MV-4-11 (cell line): ENCODE data around the gene NR1I2.
A peak's percentile ranks its signal among the peaks of the same experiment; 100 is the strongest.

Source experiments
- DNase-seq: peaks from one replicate; lab custom pipeline; 2025; lab: John Stamatoyannopoulos, UW

NR1I2 gene

GRCh38 chr3:119819806-119820205, 37.9 kb downstream of the NR1I2 start:
- DNase-seq: no peak

DNA sequence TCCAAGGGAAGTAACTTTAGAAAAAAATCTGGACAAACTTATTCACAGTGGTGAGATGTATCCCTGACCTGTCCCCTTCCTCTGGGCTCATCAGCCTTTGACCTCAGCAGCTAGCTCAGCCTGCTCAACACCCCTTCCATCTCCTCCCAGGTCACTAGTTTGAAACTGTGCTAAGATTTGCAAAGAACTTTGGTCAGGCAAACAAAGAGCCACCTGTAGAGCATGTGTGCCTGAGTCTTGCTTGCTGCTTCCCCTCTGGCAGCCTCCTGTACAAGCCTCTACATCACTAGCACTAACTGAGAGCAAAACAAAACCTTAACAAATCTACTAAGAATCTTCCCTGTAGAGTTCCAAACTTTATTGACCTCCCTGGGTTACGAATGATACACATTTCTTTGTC, 43.9 kb downstream of the NR1I2 start:
- DNase-seq: no peak

- no peak for DNase-seq
Observed at GRCh38 chr3:119826711-119827608, 45.1 kb downstream of the NR1I2 start.

DNA sequence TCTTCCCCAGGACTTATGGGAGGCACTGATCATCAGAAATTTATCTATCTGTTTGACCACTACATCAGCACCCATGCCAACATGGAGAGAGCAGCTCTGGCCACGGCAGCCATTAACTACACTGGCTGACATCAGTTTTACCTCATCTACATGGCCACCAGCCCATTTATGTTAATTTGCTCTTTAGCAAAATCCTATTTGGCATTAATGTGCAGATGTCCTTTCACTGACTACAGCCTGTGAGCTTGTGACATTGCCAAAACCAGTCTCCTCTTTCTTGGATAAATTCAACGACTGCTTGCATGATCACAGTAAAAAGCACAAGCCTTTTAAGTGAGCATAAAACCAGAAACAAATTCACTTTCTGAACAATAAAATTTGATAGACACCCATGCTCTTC, 47.5 kb downstream of the NR1I2 start:
- no peak for DNase-seq

DNA sequence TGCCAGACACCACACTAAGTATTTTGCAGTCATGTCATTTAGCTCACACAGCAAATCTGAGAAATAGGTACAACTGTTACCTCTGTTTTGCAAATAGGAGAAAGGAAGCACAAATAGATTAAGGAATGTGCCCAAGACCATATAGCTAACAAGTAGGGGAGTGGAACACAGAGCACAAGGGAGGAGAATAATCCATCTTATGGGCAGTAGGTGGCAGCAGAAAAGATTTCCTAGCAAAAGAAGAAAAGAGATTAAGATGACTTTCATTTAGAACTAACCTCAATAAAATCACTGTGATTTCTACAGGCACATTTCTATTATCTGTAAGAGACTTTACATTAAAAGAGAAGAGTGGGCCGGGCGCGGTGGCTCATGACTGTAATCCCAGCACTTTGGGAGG, 49.1 kb downstream of the NR1I2 start:
- DNase-seq: no peak

DNA sequence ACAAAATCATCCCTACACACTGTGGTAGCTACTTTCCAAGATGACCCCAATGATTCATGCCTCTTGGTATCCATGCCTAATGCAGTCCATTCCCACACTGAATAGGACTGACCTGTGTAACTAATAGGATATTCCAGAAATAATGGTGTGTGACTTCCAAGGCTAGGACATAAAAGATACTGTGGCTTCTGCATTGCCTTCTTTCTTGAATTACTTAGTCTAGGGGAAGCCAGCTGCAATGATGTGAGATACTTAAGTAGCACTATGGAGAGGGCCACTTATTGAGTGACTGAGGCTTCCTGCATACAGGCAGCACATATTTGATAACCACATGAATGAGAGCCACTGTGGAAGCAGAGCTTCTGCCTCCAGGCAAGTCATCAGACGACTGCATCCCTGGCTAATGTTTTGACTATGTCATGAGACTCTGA, 50.1 kb downstream of the NR1I2 start:
- DNase-seq: no peak

DNA sequence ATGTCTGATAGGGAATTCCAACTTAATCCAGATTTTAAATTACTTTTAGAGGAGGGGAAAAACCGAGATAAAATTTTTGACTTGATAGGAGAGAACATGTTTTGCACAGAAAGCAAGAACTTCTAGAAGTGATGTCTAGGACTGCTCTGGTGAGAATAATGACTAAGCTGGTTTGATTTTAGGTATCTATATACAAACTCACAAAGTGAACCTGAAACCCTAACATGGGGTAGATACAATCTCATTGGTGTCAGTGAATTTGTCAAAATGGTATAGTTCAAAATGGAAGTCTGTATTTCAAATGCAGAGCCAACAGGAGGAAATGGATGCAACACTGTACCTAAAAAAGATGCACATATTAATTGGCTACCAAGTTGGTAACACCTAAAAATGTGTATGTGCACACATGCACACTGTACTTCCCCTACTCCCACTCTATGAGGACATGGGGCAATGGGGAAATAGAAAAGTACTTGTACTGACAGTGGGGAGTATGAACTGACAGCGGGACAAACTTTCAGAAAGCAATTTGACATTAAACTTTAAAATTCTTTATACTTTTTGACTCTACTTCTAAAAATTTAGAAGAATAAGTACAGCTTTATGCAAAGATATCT, 53.0 kb downstream of the NR1I2 start:
- DNase-seq: peak; percentile 31

DNA sequence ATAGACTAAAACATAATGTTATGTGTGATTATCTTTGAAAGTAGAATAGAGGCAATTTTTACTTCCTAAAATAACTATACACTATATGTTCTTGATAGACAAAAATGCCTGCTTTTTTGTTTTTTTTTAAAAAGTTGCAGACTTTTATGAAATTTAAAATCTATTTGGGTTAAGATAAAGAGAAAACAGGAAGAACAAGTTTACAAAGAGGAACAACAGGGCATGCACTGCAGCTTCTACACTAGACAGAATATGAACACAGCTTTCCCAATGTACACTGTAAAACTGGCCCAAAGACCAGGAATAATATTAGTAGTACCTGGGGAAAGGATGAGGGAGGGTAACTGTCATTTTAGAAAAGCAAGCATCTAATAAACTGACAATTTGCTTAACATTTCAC, 53.7 kb downstream of the NR1I2 start:
- DNase-seq: peak; percentile 7

- no peak for DNase-seq
Observed at GRCh38 chr3:119841808-119842471, 60.0 kb downstream of the NR1I2 start.

- no peak for DNase-seq
Observed at GRCh38 chr3:119849126-119849525, 67.2 kb downstream of the NR1I2 start.

DNA sequence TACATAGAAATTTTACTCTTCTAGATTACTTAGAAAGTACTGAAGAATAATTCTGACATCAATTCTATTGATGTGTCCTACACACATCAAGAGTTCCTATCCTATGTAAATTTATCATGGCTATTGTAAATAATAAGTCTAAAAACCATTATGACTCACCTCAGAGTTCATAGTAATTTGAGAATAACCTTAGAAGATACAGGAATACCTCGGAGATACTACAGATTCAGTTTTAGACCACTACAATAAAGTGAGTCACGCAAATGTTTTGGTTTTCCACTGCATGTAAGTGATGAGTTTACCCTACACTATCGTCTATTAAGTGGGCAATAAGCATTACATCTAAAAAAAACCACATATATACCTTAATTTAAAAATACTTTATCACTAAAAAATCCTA, 74.8 kb downstream of the NR1I2 start:
- no peak for DNase-seq

DNA sequence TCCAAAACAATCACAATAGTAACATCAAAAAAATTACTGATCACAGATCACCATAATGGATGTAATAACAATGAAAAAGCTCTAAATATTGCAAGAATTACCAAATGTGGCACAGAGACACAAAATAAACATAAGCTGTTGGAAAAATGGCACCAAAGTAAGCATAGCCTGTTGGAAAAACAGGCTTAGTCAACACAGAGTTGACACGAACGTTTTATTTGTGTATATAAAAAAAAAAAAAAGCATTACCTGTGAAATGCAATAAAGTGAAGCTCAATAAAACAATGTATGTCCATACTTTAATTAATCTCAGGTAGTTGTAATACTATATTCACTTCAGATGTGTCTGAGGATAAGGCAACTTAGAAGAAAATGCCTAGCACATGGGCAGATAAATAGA, 77.1 kb downstream of the NR1I2 start:
- no peak for DNase-seq

DNA sequence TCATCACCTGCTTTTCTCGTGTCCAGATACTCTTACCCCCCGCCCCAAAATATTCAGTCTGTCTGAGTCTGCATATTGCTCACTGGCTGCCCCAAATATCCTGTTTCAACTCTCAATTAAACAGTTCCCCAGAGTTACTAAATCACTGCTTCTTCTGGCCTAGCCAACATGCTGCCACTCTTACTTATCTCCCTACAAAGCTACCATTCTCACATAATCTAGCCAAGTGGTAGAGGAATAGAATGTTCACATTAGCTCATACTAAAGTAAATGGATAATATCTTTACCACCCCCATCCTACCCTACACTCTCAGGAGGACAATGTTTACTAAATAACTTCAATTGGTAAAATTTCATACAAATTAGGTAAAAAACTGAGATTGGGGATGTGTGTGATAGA, 77.8 kb downstream of the NR1I2 start:
- no peak for DNase-seq

DNA sequence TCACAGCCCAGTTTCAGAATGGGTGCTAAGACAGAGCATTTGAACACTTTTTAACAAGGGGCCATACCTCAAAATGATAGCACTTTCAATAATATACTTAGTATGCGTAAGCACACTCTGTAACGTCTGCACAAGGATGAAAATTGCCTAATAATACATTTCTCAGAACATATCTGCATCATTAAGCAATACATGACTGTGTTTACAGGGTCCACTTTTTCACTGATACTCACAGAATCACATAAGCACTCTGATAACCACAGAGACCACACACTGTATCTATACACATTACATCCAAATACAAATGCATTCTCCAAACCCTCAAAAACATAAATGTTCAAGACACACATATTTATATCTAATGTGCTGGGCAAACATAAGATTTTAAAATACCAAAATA, 79.8 kb downstream of the NR1I2 start:
- DNase-seq: peak; percentile 10

DNA sequence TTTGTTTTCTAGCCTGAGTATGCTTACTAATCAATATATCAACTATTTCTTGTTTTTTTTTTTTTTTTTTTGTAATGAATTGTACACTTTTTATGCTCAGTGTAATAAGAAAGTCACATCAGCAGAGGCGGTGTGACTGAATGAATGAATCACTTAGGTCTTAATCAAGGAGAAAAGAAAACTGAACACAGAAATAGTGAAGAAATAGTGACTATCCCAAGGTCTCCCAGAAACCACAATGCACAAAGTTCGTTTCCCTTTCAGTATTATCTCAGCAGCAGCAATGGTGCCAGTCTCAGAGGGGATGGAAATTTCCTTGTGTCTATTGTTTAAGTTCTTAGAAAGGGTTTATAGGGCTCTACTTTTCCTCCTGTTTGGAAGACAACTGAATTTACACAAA, 80.7 kb downstream of the NR1I2 start:
- no peak for DNase-seq

GRCh38 chr3:119864476-119864875, 82.6 kb downstream of the NR1I2 start:
- no peak for DNase-seq
